ENCODE results near the gene HMMR. TPM values are rescaled to one million over a fixed set of nuclear protein-coding genes. Genes with fewer than 3 reads are reported as not detected.

Gene HMMR
- total RNA-seq, 1 experiment from 2014 or later: 54.9 TPM

- H3K27ac ChIP-seq (ENCODE audit: low read depth, low read length): no peak overlapping the region
- no peak overlapping the region for H3K4me3 ChIP-seq (replicated peaks in 1 of 2; ENCODE audit: low read depth in 1 of 2, low read length in 2 of 2)
- H3K79me2 ChIP-seq (ENCODE audit: insufficient read depth, low read length): peaks cover 56% of the 10 kb centered on the region
- H3K36me3 ChIP-seq (ENCODE audit: control insufficient read depth in 1 of 2, insufficient read depth in 2 of 2, low read length in 2 of 2): peaks cover 15 to 23% of the 10 kb centered on the region in 2 experiments
- ChIA-PET RAD21 (ENCODE audit: low non-redundant PET in 1 of 2, low total read pairs in 2 of 2, uncharacterized antibody in 2 of 2, unreplicated experiment in 2 of 2) (no interaction called here), CTCF (no interaction called here), POLR2A (no interaction called here)
- ATAC-seq (no peak), DNase-seq (ENCODE audit: low read depth, low spot score) (no peak)
- no peak overlapping the region for H2AFZ ChIP-seq (ENCODE audit: low read depth, low read length, poor library complexity, severe bottlenecking)
- no peaks in the 10 kb centered on the region for H3K9me2 ChIP-seq (ENCODE audit: insufficient read depth)
- H3K4me1 ChIP-seq (ENCODE audit: control insufficient read depth in 1 of 2, insufficient read depth in 2 of 2, low read length in 2 of 2): peaks cover 3 to 12% of the 10 kb centered on the region in 2 experiments; a peak in 3 of 4 replicates
- H4K20me1 ChIP-seq (ENCODE audit: insufficient read depth): no peaks in the 10 kb centered on the region
- no peaks in the 10 kb centered on the region for H3K9me3 ChIP-seq (ENCODE audit: control insufficient read depth in 1 of 2, insufficient read depth in 1 of 2, low read depth in 1 of 2, low read length in 2 of 2)
- no peak for TF ChIP-seq YY1 (IDR thresholded peaks at IDR 0.05; ENCODE audit: extremely low read depth, insufficient replicate concordance, low read depth, low read length)
- H3K9ac ChIP-seq (ENCODE audit: low read length): no peak overlapping the region
- H3K4me2 ChIP-seq (ENCODE audit: low read length): no peak overlapping the region
- H3K27me3 ChIP-seq (ENCODE audit: insufficient read depth, low read length): no peaks in the 10 kb centered on the region
- intact Hi-C loops (cut with micrococcal nuclease): no loop called here
- no TSS peak for BruUV-seq (replicated peaks)
Observed at GRCh38 chr5:163456029-163456589, 4.3 kb upstream of the HMMR start.

DNA sequence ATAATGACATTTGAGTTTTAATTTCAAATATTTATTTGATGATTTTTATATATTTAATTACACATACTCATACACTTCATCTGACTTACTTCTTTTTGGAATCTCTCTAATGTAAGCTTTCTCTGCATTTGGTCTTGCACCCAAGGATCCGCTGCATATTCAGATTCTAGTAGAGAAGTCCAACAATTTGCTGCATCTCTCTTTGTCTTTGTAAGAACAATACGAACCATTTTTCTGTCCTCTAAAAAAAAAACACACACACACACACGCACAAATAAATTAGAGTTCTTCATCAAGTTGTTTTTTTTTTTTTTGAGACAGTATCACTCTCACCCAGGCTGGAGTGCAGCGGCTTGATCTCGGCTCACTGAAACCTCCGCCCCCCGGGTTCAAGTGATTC, 3.6 kb upstream of the HMMR start:
- no peak overlapping the region for H3K27ac ChIP-seq (ENCODE audit: low read depth, low read length)
- CTCF ChIA-PET: no interaction called here
- no peak for ATAC-seq
- no peaks in the 10 kb centered on the region for H3K27me3 ChIP-seq (ENCODE audit: insufficient read depth, low read length)
- no peak overlapping the region for H3K9ac ChIP-seq (ENCODE audit: low read length)
- H3K9me3 ChIP-seq (ENCODE audit: control insufficient read depth in 1 of 2, insufficient read depth in 1 of 2, low read depth in 1 of 2, low read length in 2 of 2): no peaks in the 10 kb centered on the region
- H3K36me3 ChIP-seq (ENCODE audit: control insufficient read depth in 1 of 2, insufficient read depth in 2 of 2, low read length in 2 of 2): peaks cover 15 to 23% of the 10 kb centered on the region in 2 experiments
- intact Hi-C loops (cut with micrococcal nuclease): no loop called here
- RAD21 ChIA-PET (ENCODE audit: low non-redundant PET in 1 of 2, low total read pairs in 2 of 2, uncharacterized antibody in 2 of 2, unreplicated experiment in 2 of 2): no interaction called here
- no peak overlapping the region for H2AFZ ChIP-seq (ENCODE audit: low read depth, low read length, poor library complexity, severe bottlenecking)
- TF ChIP-seq JUND (IDR thresholded peaks at IDR 0.05) (no peak), TCF7L2 (IDR thresholded peaks at IDR 0.05; ENCODE audit: borderline replicate concordance, extremely low read depth, insufficient read depth, insufficient read length) (no peak), YY1 (IDR thresholded peaks at IDR 0.05; ENCODE audit: extremely low read depth, insufficient replicate concordance, low read depth, low read length) (no peak), SRF (IDR thresholded peaks at IDR 0.05; ENCODE audit: low read depth) (no peak), RAD21 (IDR thresholded peaks at IDR 0.05; ENCODE audit: low read depth) (no peak), SIN3A (IDR thresholded peaks at IDR 0.05; ENCODE audit: low read depth) (no peak), CTCF (IDR thresholded peaks at IDR 0.05 in 2 of 3, conservative IDR thresholded peaks at IDR 0.05 in 1 of 3; ENCODE audit: borderline replicate concordance in 1 of 3, insufficient read depth in 1 of 3, low read depth in 2 of 3, low read length in 2 of 3) (no peak), ELF1 (IDR thresholded peaks at IDR 0.05; ENCODE audit: borderline replicate concordance, low read depth) (no peak), CEBPB (IDR thresholded peaks at IDR 0.05; ENCODE audit: low read depth) (no peak), POLR2AphosphoS5 (IDR thresholded peaks at IDR 0.05; ENCODE audit: low read depth, low read length) (no peak), ZBTB33 (IDR thresholded peaks at IDR 0.05; ENCODE audit: extremely low read depth, insufficient replicate concordance, low read length) (no peak)
- TF ChIP-seq, protein P1, sequence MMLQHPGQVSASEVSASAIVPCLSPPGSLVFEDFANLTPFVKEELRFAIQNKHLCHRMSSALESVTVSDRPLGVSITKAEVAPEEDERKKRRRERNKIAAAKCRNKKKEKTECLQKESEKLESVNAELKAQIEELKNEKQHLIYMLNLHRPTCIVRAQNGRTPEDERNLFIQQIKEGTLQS (IDR thresholded peaks at IDR 0.05): no peak
- no peak overlapping the region for H3K4me3 ChIP-seq (replicated peaks in 1 of 2; ENCODE audit: low read depth in 1 of 2, low read length in 2 of 2)
- no peaks in the 10 kb centered on the region for H3K9me2 ChIP-seq (ENCODE audit: insufficient read depth)
- POLR2A ChIA-PET: interaction anchor here (5.0 kb wide), 1 partner anchor 18 kb away, joined by 34 read pairs; the partner anchor contains the start of gene CCNG1
- DNase-seq (ENCODE audit: low read depth, low spot score): no peak
- no TSS peak for BruUV-seq (replicated peaks)
- H3K79me2 ChIP-seq (ENCODE audit: insufficient read depth, low read length): peaks cover 62% of the 10 kb centered on the region
- H3K4me1 ChIP-seq (ENCODE audit: control insufficient read depth in 1 of 2, insufficient read depth in 2 of 2, low read length in 2 of 2): peaks cover 3 to 13% of the 10 kb centered on the region in 2 experiments; a peak in 3 of 4 replicates
- no peaks in the 10 kb centered on the region for H4K20me1 ChIP-seq (ENCODE audit: insufficient read depth)
- no peak overlapping the region for H3K4me2 ChIP-seq (ENCODE audit: low read length)
